ENCODE results near the gene CCDC106. TPM values are rescaled to one million over a fixed set of nuclear protein-coding genes. Genes with fewer than 3 reads are reported as not detected.

CCDC106 gene
- total and polyA plus RNA-seq, 4 donors: 7.2 to 19.0 (median 10.5) TPM

DNA sequence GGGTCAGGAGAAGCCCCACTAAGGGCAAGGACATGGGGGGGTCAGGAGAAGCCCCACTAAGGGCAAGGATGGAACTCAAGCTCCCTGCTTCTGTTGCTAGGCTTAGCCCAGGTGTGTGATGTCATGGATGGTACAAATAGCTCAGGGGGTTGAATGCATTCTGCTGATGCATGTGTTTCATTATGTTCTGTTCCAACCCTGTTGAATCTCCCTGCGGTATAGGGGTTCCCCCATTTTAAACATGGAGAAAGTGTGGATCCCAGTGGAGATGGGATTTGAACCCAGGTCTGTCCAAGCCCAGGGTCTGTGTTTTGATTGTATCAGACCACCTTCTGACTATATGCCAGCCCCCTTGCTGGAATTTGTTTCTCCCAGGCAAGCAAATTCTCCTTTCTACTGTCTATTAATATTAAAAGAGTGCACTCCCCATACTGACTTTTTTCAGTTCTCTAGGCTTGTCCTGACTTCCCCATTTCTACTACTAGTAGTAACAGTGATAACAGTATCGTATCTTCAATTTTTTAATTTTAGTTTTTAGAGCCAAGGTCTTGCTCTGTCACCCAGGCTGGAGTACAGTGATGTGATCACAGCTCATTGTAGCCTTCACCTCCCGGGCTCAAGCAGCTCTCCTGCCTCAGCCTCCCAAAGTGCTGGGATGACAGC is 35.9 kb upstream of the CCDC106 start:
- Histone ChIP-seq H3K36me3 (ENCODE audit: control insufficient read depth in 1 of 2, insufficient read depth in 2 of 2, low read length in 1 of 2) (peaks cover 0 to 7% of the 10 kb centered on the region in 2 donors), H3K27me3 (ENCODE audit: control insufficient read depth in 1 of 2, insufficient read depth in 2 of 2, low read length in 1 of 2) (no peaks in the 10 kb centered on the region), H3K4me3 (ENCODE audit: low read length in 2 of 2) (no peak overlapping the region), H3K4me1 (ENCODE audit: control insufficient read depth in 1 of 2, insufficient read depth in 2 of 2, low read length in 2 of 2) (no peaks in the 10 kb centered on the region), H3K27ac (ENCODE audit: low read depth in 1 of 2, low read length in 2 of 2) (no peak overlapping the region), H3K9me3 (ENCODE audit: control insufficient read depth, low read length) (no peaks in the 10 kb centered on the region)
- intact Hi-C loops (cut with DNase I): no loop called here
- no peak for DNase-seq
- no peak for ATAC-seq (ENCODE audit: low FRiP score)
- WGBS, 2 donors: 76 to 79% methylated on average over 3 of the region's 3 CpGs

- no peak for ATAC-seq (ENCODE audit: low FRiP score)
- Histone ChIP-seq H3K27ac (ENCODE audit: low read depth in 1 of 2, low read length in 2 of 2) (no peak overlapping the region), H3K27me3 (ENCODE audit: control insufficient read depth in 1 of 2, insufficient read depth in 2 of 2, low read length in 1 of 2) (no peaks in the 10 kb centered on the region), H3K4me1 (ENCODE audit: control insufficient read depth in 1 of 2, insufficient read depth in 2 of 2, low read length in 2 of 2) (no peaks in the 10 kb centered on the region), H3K36me3 (ENCODE audit: control insufficient read depth in 1 of 2, insufficient read depth in 2 of 2, low read length in 1 of 2) (peaks cover 0 to 7% of the 10 kb centered on the region in 2 donors), H3K9me3 (ENCODE audit: control insufficient read depth, low read length) (no peaks in the 10 kb centered on the region), H3K4me3 (ENCODE audit: low read length in 2 of 2) (no peak overlapping the region)
- DNase-seq: no peak
- WGBS, 2 donors: 93 to 97% methylated on average over 20 to 27 of the region's 27 CpGs
- intact Hi-C loops (cut with DNase I): no loop called here
Observed at GRCh38 chr19:55613396-55613795, 34.6 kb upstream of the CCDC106 start.

GRCh38 chr19:55613930-55614710 is 33.9 kb upstream of the CCDC106 start:
- H3K4me1 ChIP-seq (ENCODE audit: control insufficient read depth in 1 of 2, insufficient read depth in 2 of 2, low read length in 2 of 2): no peaks in the 10 kb centered on the region
- no peak overlapping the region for H3K4me3 ChIP-seq (ENCODE audit: low read length in 2 of 2)
- no peaks in the 10 kb centered on the region for H3K27me3 ChIP-seq (ENCODE audit: control insufficient read depth in 1 of 2, insufficient read depth in 2 of 2, low read length in 1 of 2)
- DNase-seq (no peak), ATAC-seq (ENCODE audit: low FRiP score) (no peak)
- intact Hi-C loops (cut with DNase I): no loop called here
- WGBS, 2 donors: 93 to 94% methylated on average over 70 to 75 of the region's 75 CpGs
- no peak overlapping the region for H3K27ac ChIP-seq (ENCODE audit: low read depth in 1 of 2, low read length in 2 of 2)
- H3K36me3 ChIP-seq (ENCODE audit: control insufficient read depth in 1 of 2, insufficient read depth in 2 of 2, low read length in 1 of 2): peaks cover 0 to 7% of the 10 kb centered on the region in 2 donors
- no peaks in the 10 kb centered on the region for H3K9me3 ChIP-seq (ENCODE audit: control insufficient read depth, low read length)

GRCh38 chr19:55614711-55615542 is 33.1 kb upstream of the CCDC106 start:
- WGBS, 2 donors: 97% methylated on average over 81 to 98 of the region's 98 CpGs
- intact Hi-C loops (cut with DNase I): no loop called here
- H3K27ac ChIP-seq (ENCODE audit: low read depth in 1 of 2, low read length in 2 of 2): no peak overlapping the region
- DNase-seq (no peak), ATAC-seq (ENCODE audit: low FRiP score) (no peak)
- H3K4me3 ChIP-seq (ENCODE audit: low read length in 2 of 2): no peak overlapping the region
- no peaks in the 10 kb centered on the region for H3K9me3 ChIP-seq (ENCODE audit: control insufficient read depth, low read length)
- H3K4me1 ChIP-seq (ENCODE audit: control insufficient read depth in 1 of 2, insufficient read depth in 2 of 2, low read length in 2 of 2): no peaks in the 10 kb centered on the region
- peaks cover 0 to 6% of the 10 kb centered on the region in 2 donors for H3K36me3 ChIP-seq (ENCODE audit: control insufficient read depth in 1 of 2, insufficient read depth in 2 of 2, low read length in 1 of 2)
- no peaks in the 10 kb centered on the region for H3K27me3 ChIP-seq (ENCODE audit: control insufficient read depth in 1 of 2, insufficient read depth in 2 of 2, low read length in 1 of 2)

DNA sequence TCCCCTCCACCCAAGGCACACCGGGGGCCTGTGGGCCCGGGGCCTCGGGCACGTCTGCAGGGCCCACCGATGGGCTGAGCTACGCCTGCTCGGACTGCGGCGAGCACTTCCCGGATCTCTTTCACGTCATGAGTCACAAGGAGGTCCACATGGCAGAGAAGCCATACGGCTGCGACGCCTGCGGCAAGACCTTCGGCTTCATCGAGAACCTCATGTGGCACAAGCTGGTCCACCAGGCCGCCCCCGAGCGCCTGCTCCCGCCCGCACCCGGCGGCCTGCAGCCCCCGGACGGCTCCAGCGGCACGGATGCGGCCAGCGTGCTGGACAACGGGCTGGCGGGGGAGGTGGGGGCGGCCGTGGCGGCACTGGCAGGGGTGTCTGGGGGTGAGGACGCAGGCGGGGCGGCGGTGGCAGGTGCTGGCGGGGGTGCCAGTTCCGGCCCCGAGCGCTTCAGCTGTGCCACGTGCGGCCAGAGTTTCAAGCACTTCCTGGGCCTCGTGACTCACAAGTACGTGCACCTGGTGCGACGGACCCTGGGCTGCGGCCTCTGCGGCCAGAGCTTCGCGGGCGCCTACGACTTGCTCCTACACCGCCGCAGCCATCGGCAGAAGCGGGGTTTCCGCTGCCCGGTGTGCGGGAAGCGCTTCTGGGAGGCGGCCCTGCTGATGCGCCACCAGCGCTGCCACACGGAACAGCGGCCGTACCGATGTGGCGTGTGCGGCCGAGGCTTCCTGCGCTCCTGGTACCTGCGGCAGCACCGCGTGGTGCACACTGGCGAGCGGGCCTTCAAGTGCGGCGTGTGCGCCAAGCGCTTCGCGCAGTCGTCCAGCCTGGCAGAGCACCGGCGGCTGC is 32.2 kb upstream of the CCDC106 start:
- Histone ChIP-seq H3K4me1 (ENCODE audit: control insufficient read depth in 1 of 2, insufficient read depth in 2 of 2, low read length in 2 of 2) (no peaks in the 10 kb centered on the region), H3K4me3 (ENCODE audit: low read length in 2 of 2) (no peak overlapping the region), H3K36me3 (ENCODE audit: control insufficient read depth in 1 of 2, insufficient read depth in 2 of 2, low read length in 1 of 2) (peaks cover 0 to 6% of the 10 kb centered on the region in 2 donors), H3K27me3 (ENCODE audit: control insufficient read depth in 1 of 2, insufficient read depth in 2 of 2, low read length in 1 of 2) (no peaks in the 10 kb centered on the region), H3K9me3 (ENCODE audit: control insufficient read depth, low read length) (no peaks in the 10 kb centered on the region), H3K27ac (ENCODE audit: low read depth in 1 of 2, low read length in 2 of 2) (no peak overlapping the region)
- DNase-seq (no peak), ATAC-seq (ENCODE audit: low FRiP score) (no peak)
- intact Hi-C loops (cut with DNase I): no loop called here
- 97% methylated on average over 84 to 88 of the region's 88 CpGs for WGBS, 2 donors

GRCh38 chr19:55616395-55616875 is 31.6 kb upstream of the CCDC106 start:
- Histone ChIP-seq H3K36me3 (ENCODE audit: control insufficient read depth in 1 of 2, insufficient read depth in 2 of 2, low read length in 1 of 2) (peaks cover 0 to 6% of the 10 kb centered on the region in 2 donors), H3K4me1 (ENCODE audit: control insufficient read depth in 1 of 2, insufficient read depth in 2 of 2, low read length in 2 of 2) (no peaks in the 10 kb centered on the region)

GRCh38 chr19:55617426-55617825 is 30.6 kb upstream of the CCDC106 start:
- DNase-seq (no peak), ATAC-seq (ENCODE audit: low FRiP score) (no peak)
- Histone ChIP-seq H3K27ac (ENCODE audit: low read depth in 1 of 2, low read length in 2 of 2) (no peak overlapping the region), H3K4me1 (ENCODE audit: control insufficient read depth in 1 of 2, insufficient read depth in 2 of 2, low read length in 2 of 2) (no peaks in the 10 kb centered on the region), H3K9me3 (ENCODE audit: control insufficient read depth, low read length) (no peaks in the 10 kb centered on the region), H3K27me3 (ENCODE audit: control insufficient read depth in 1 of 2, insufficient read depth in 2 of 2, low read length in 1 of 2) (no peaks in the 10 kb centered on the region), H3K4me3 (ENCODE audit: low read length in 2 of 2) (no peak overlapping the region), H3K36me3 (ENCODE audit: control insufficient read depth in 1 of 2, insufficient read depth in 2 of 2, low read length in 1 of 2) (peaks cover 0 to 6% of the 10 kb centered on the region in 2 donors)
- intact Hi-C loops (cut with DNase I): no loop called here
- WGBS, 2 donors: 85 to 88% methylated on average over 8 of the region's 8 CpGs

More at GRCh38 chr19:55616395-55616875, 31.6 kb upstream of the CCDC106 start:
- 96 to 97% methylated on average over 38 of the region's 38 CpGs for WGBS, 2 donors
- intact Hi-C loops (cut with DNase I): no loop called here
- Histone ChIP-seq H3K27ac (ENCODE audit: low read depth in 1 of 2, low read length in 2 of 2) (no peak overlapping the region), H3K27me3 (ENCODE audit: control insufficient read depth in 1 of 2, insufficient read depth in 2 of 2, low read length in 1 of 2) (no peaks in the 10 kb centered on the region), H3K9me3 (ENCODE audit: control insufficient read depth, low read length) (no peaks in the 10 kb centered on the region), H3K4me3 (ENCODE audit: low read length in 2 of 2) (no peak overlapping the region)
- ATAC-seq (ENCODE audit: low FRiP score) (no peak), DNase-seq (no peak)

DNA sequence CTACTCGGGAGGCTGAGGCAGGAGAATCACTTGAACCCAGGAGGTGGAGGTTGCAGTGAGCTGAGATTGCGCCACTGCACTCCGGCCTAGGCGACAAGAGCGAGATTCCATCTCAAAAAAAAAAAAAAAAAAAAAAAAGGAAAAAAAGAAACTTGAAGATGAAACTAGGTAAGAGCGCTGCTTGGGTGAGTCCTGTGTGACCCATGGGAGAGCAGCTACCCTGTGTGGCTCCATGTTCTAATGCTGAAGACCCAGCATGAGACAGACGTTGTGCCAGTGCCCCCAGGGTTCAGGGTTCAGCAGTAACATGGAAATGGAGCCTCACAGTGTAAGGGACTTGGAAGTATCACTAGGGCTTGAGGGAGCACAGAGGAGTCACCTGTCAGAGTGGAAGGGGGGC is 29.6 kb upstream of the CCDC106 start:
- 89 to 92% methylated on average over 7 of the region's 7 CpGs for WGBS, 2 donors
- no peak for DNase-seq
- H3K36me3 ChIP-seq (ENCODE audit: control insufficient read depth in 1 of 2, insufficient read depth in 2 of 2, low read length in 1 of 2): peaks cover 0 to 6% of the 10 kb centered on the region in 2 donors
- intact Hi-C loops (cut with DNase I): no loop called here
- H3K9me3 ChIP-seq (ENCODE audit: control insufficient read depth, low read length): no peaks in the 10 kb centered on the region
- H3K4me1 ChIP-seq (ENCODE audit: control insufficient read depth in 1 of 2, insufficient read depth in 2 of 2, low read length in 2 of 2): no peaks in the 10 kb centered on the region
- no peaks in the 10 kb centered on the region for H3K27me3 ChIP-seq (ENCODE audit: control insufficient read depth in 1 of 2, insufficient read depth in 2 of 2, low read length in 1 of 2)
- no peak for ATAC-seq (ENCODE audit: low FRiP score)
- H3K4me3 ChIP-seq (ENCODE audit: low read length in 2 of 2): no peak overlapping the region
- no peak overlapping the region for H3K27ac ChIP-seq (ENCODE audit: low read depth in 1 of 2, low read length in 2 of 2)

All from aorta (tissue), 5 donors.